Measurements from ENCODE around the gene NSMCE1. TPM values are rescaled to one million over a fixed set of nuclear protein-coding genes. Genes with fewer than 3 reads are reported as not detected.

The NSMCE1 gene
- total and polyA plus RNA-seq, 2 of the 8 experiments (the other 6 are each of a cell fraction or from before 2014, with no cell fraction given): 8.1 to 16.6 TPM

- no peaks in the 10 kb centered on the region for H4K20me1 ChIP-seq (replicated peaks in 1 of 2; ENCODE audit: control insufficient read depth in 1 of 2, insufficient read depth in 2 of 2, low read length in 2 of 2)
- H2BK12ac ChIP-seq (ENCODE audit: low read depth, low read length): no peak overlapping the region
- H3K18ac ChIP-seq (ENCODE audit: extremely low read depth, low read length): no peak overlapping the region
- no peak overlapping the region for H3K23ac ChIP-seq (ENCODE audit: insufficient read length)
- H3K4me3 ChIP-seq (ENCODE audit: extremely low read depth in 1 of 4, insufficient read depth in 2 of 4, low read depth in 3 of 4, low read length in 4 of 4): no peak overlapping the region
- no peaks in the 10 kb centered on the region for H3K79me1 ChIP-seq (ENCODE audit: low read depth, low read length)
- no peaks in the 10 kb centered on the region for H3K79me2 ChIP-seq (ENCODE audit: control insufficient read depth in 1 of 2, insufficient read depth in 2 of 2, low read length in 2 of 2)
- H3K4me1 ChIP-seq (replicated peaks in 1 of 4; ENCODE audit: control insufficient read depth in 3 of 4, insufficient read depth in 4 of 4, low read length in 3 of 4): peaks cover 0 to 3% (median 0%) of the 10 kb centered on the region in 4 experiments; a peak in 3 of 7 replicates
- no peak overlapping the region for H3K4me2 ChIP-seq (ENCODE audit: insufficient read depth in 1 of 2, low read depth in 2 of 2, low read length in 2 of 2)
- ChIA-PET POLR2A (ENCODE audit: partially characterized antibody) (no interaction called here), CTCF (ENCODE audit: partially characterized antibody) (interaction anchor here (0.7 to 5.2 kb wide), 8 partner anchors 10 to 275 kb away, joined by 3 to 50 read pairs (median 19); no protein-coding TSS in a partner anchor)
- no peak overlapping the region for H2BK15ac ChIP-seq (ENCODE audit: low read length)
- no peak overlapping the region for H2AK5ac ChIP-seq (ENCODE audit: low read depth, low read length)
- H2BK120ac ChIP-seq (replicated peaks; ENCODE audit: low read depth, low read length): no peak overlapping the region
- WGBS, 2 experiments (ENCODE audit: extremely low coverage in 1 of 2, insufficient coverage in 1 of 2, insufficient read length in 1 of 2, insufficient replicate concordance in 2 of 2, low coverage in 1 of 2, low lambda C conversion rate in 2 of 2, missing lambda C conversion rate in 1 of 2): 94% methylated on average over 12 of the region's 13 CpGs; no CpG with 5 or more reads in 1 of the 2 experiments
- H3K56ac ChIP-seq (replicated peaks; ENCODE audit: insufficient read length, low read depth, low read length): no peak overlapping the region
- no peak overlapping the region for H3K9ac ChIP-seq (replicated peaks in 1 of 4; ENCODE audit: extremely low read depth in 1 of 4, low read depth in 3 of 4, low read length in 3 of 4)
- H3K23me2 ChIP-seq (ENCODE audit: low read depth, low read length): no peaks in the 10 kb centered on the region
- TF ChIP-seq ATF3 (IDR thresholded peaks at IDR 0.05; ENCODE audit: insufficient read depth, low read depth, low read length) (no peak), KDM4A (IDR thresholded peaks at IDR 0.05; ENCODE audit: low read depth, low read length, severe bottlenecking) (no peak), SIN3A (conservative IDR thresholded peaks at IDR 0.05 in 1 of 2, IDR thresholded peaks at IDR 0.05 in 1 of 2; ENCODE audit: low read depth in 1 of 2, low read length in 2 of 2) (no peak), GTF2F1 (IDR thresholded peaks at IDR 0.05; ENCODE audit: borderline replicate concordance, low read depth, low read length) (no peak), JUND (IDR thresholded peaks at IDR 0.05; ENCODE audit: low read length) (no peak), RNF2 (IDR thresholded peaks at IDR 0.05; ENCODE audit: borderline replicate concordance, low read depth, low read length, missing control alignments, poor library complexity, severe bottlenecking) (no peak), BRCA1 (IDR thresholded peaks at IDR 0.05; ENCODE audit: low read depth, low read length) (no peak), CREB1 (IDR thresholded peaks at IDR 0.05) (no peak), TBP (IDR thresholded peaks at IDR 0.05; ENCODE audit: low read depth, low read length) (no peak), USF2 (IDR thresholded peaks at IDR 0.05; ENCODE audit: low read length) (no peak)
- no peak overlapping the region for H3K27ac ChIP-seq (ENCODE audit: low read depth, low read length)
- H3K27me3 ChIP-seq (replicated peaks in 1 of 4; ENCODE audit: control insufficient read depth in 3 of 4, extremely low read depth in 1 of 4, insufficient read depth in 3 of 4, low read length in 3 of 4): no peaks in the 10 kb centered on the region
- FAIRE-seq (no peak), DNase-seq (ENCODE audit: low read depth in 1 of 2, low spot score in 2 of 2) (no peak)
- H4K5ac ChIP-seq (ENCODE audit: insufficient read length, low read depth, low read length): no peak overlapping the region
- no peak overlapping the region for H2BK20ac ChIP-seq (ENCODE audit: low read length)
- no peaks in the 10 kb centered on the region for H3K9me3 ChIP-seq (ENCODE audit: insufficient read depth in 2 of 2, low read depth in 1 of 2, low read length in 1 of 2)
- H4K91ac ChIP-seq (replicated peaks; ENCODE audit: insufficient read length, low read length): no peak overlapping the region
- no peak overlapping the region for H4K8ac ChIP-seq (ENCODE audit: extremely low read depth, insufficient read depth, low read length)
- no peaks in the 10 kb centered on the region for H3K36me3 ChIP-seq (ENCODE audit: control insufficient read depth in 2 of 4, insufficient read depth in 4 of 4, low read length in 3 of 4)
- H3K14ac ChIP-seq (ENCODE audit: insufficient read length): no peak overlapping the region
- no peak overlapping the region for H3K4ac ChIP-seq (replicated peaks; ENCODE audit: insufficient read length, low read depth, low read length)
- no peak overlapping the region for H2BK5ac ChIP-seq (ENCODE audit: low read depth, low read length)
- no peak overlapping the region for H2AFZ ChIP-seq (ENCODE audit: low read length)
Measured at GRCh38 chr16:27177031-27177774, 91.4 kb downstream of the NSMCE1 start.

Data from H1 (cell line).